Neural crest cell (in vitro differentiated cells): Measurements from ENCODE around the gene TRPM3. TPM values are rescaled to one million over a fixed set of nuclear protein-coding genes. Genes with fewer than 3 reads are reported as not detected.

Source experiments
- DNase-seq: peaks from one replicate; pipeline ENCODE4 v3.0.0; 2021; ENCODE audit warnings: low read depth, mixed read lengths, low spot score
- H3K27ac Mint-ChIP-seq: one replicate; pipeline ENCODE4 v1.8.0; 2021; ENCODE audit warnings: mild to moderate bottlenecking, mixed read lengths; ENCODE audit not compliant: unreplicated experiment
- H3K27me3 Mint-ChIP-seq: 2 replicates; pipeline ENCODE4 v1.8.0; 2021; ENCODE audit warnings: low read depth, mild to moderate bottlenecking, mixed read lengths
- H3K36me3 Mint-ChIP-seq: 2 replicates; pipeline ENCODE4 v1.8.0; 2021; ENCODE audit warnings: low read depth, mild to moderate bottlenecking, mixed read lengths
- H3K4me1 Mint-ChIP-seq: 2 replicates; pipeline ENCODE4 v1.8.0; 2021; ENCODE audit warnings: mixed read lengths
- H3K4me3 Mint-ChIP-seq: one replicate; pipeline ENCODE4 v1.8.0; 2021; ENCODE audit warnings: mild to moderate bottlenecking, mixed read lengths
- H3K9me3 Mint-ChIP-seq: 2 replicates; pipeline ENCODE4 v1.8.0; 2021; ENCODE audit warnings: mixed read lengths
- total RNA-seq: library from RNA; stranded (reverse); gene quantifications from 2 replicates; pipeline ENCODE4 v1.2.1, GENCODE V29; 2021
- TF ChIP-seq, protein P1 (sequence below): fragments of 200-600 bp; sonication (generic); conservative IDR thresholded peaks from 2 replicates; pipeline ENCODE4 v1.5.0; 2021; ENCODE audit warnings: antibody characterized with exemption, mild to moderate bottlenecking

The TRPM3 gene
- total RNA-seq, 1 donor from 2014 or later, result 1.4 TPM

DNA sequence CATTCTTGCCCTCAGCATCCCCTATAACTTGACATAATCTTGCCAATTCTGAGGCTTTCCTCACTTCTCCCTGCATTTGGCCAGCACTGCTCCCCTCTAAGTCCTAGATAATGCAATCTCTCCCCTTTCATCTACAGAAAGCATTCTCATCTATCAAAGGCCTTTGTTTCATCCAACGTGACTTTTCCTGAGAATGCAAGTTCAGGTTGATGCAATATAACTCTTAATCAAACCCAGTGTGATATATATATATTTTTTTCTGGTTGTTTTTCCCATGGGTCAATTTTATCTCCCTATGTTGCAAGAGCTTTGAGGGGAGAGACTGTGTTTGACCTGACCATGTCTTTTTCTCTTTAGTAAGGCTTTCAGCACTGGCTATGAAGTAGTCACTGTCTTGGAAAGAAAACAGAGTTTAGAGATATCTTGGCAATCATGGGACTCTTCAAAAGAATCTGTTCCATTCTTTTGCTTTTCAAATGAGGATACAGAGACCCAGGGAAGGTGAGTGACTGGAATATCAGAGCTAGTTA is 268.6 kb downstream of the TRPM3 start:
- TF ChIP-seq, protein P1, sequence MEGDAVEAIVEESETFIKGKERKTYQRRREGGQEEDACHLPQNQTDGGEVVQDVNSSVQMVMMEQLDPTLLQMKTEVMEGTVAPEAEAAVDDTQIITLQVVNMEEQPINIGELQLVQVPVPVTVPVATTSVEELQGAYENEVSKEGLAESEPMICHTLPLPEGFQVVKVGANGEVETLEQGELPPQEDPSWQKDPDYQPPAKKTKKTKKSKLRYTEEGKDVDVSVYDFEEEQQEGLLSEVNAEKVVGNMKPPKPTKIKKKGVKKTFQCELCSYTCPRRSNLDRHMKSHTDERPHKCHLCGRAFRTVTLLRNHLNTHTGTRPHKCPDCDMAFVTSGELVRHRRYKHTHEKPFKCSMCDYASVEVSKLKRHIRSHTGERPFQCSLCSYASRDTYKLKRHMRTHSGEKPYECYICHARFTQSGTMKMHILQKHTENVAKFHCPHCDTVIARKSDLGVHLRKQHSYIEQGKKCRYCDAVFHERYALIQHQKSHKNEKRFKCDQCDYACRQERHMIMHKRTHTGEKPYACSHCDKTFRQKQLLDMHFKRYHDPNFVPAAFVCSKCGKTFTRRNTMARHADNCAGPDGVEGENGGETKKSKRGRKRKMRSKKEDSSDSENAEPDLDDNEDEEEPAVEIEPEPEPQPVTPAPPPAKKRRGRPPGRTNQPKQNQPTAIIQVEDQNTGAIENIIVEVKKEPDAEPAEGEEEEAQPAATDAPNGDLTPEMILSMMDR, result no peak
- no peak overlapping the region for H3K27ac Mint-ChIP-seq
- H3K27me3 Mint-ChIP-seq, result no peaks in the 10 kb centered on the region
- no peaks in the 10 kb centered on the region for H3K4me1 Mint-ChIP-seq
- no peak overlapping the region for H3K4me3 Mint-ChIP-seq
- no peaks in the 10 kb centered on the region for H3K36me3 Mint-ChIP-seq
- no peak for DNase-seq
- H3K9me3 Mint-ChIP-seq, result peaks cover 1% of the 10 kb centered on the region

DNA sequence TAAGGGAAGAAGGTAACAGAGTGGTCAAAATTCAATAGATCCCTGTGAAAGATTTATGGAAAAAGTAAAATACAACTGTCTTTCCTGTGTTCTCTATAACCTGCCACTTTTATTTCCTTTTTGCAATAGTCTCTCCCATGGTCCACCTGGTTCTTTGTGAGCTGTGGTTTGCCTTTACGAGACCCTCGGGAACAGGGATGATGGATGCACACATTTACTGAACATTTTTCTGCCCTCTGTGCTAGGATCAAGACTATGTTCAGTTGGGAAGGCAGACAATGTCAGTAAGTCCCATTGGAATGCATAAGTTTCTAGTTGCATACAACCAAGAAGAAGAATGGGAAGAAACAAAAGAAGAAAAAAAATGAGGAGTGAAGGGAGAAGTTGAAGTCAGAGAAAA is 281.2 kb downstream of the TRPM3 start:
- H3K36me3 Mint-ChIP-seq, result no peaks in the 10 kb centered on the region
- H3K9me3 Mint-ChIP-seq, result no peaks in the 10 kb centered on the region
- H3K4me1 Mint-ChIP-seq, result peaks cover 4% of the 10 kb centered on the region
- no peak overlapping the region for H3K4me3 Mint-ChIP-seq
- no peak overlapping the region for H3K27ac Mint-ChIP-seq
- DNase-seq, result no peak
- TF ChIP-seq, protein P1, result no peak
- no peaks in the 10 kb centered on the region for H3K27me3 Mint-ChIP-seq

DNA sequence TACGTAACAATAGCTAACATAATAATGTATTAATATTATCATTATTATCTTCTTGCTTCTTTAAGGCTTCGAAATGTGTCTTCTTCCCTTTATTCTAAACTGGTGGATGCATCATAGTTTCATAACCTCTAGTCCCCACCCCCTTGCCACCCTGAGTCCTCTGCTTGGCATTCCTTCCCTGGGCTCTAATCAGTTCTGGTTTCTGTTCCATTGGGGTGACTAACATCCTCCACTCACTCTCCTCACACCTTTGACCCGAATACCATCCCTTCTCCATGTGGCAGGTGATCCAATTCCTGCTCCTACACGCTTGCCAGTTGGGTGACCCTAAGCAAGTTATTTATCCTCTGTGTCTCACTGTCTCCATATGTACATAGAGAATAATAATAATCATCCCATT is 286.1 kb downstream of the TRPM3 start:
- TF ChIP-seq, protein P1, result no peak
- no peaks in the 10 kb centered on the region for H3K36me3 Mint-ChIP-seq
- H3K9me3 Mint-ChIP-seq, result peaks cover 5% of the 10 kb centered on the region
- no peak for DNase-seq
- peaks cover 22% of the 10 kb centered on the region for H3K4me1 Mint-ChIP-seq
- no peak overlapping the region for H3K27ac Mint-ChIP-seq
- no peak overlapping the region for H3K4me3 Mint-ChIP-seq
- H3K27me3 Mint-ChIP-seq, result no peaks in the 10 kb centered on the region

DNA sequence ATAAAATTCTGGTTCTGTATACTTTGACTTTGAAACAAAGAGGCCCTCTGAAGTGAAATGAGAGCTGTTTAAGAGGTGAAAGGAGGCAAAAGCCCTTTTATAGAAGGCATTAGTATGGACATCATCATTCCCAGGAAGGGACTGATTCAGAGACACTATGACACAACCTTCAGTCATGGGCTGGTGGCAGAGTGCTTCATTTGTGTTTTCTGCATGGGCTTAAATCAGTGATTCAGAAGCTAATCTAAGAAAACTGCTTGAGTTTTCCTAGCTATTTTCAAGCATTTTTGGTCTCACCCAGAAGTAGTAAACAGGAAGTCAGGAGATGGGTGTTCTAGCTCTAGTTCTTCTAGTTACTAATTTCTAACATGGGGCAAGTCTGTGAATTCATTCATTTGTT is 288.9 kb downstream of the TRPM3 start:
- no peak overlapping the region for H3K4me3 Mint-ChIP-seq
- H3K36me3 Mint-ChIP-seq, result no peaks in the 10 kb centered on the region
- H3K4me1 Mint-ChIP-seq, result peaks cover 43% of the 10 kb centered on the region
- no peaks in the 10 kb centered on the region for H3K27me3 Mint-ChIP-seq
- no peak for DNase-seq
- H3K27ac Mint-ChIP-seq, result no peak overlapping the region
- TF ChIP-seq, protein P1, result no peak
- H3K9me3 Mint-ChIP-seq, result peaks cover 5% of the 10 kb centered on the region

DNA sequence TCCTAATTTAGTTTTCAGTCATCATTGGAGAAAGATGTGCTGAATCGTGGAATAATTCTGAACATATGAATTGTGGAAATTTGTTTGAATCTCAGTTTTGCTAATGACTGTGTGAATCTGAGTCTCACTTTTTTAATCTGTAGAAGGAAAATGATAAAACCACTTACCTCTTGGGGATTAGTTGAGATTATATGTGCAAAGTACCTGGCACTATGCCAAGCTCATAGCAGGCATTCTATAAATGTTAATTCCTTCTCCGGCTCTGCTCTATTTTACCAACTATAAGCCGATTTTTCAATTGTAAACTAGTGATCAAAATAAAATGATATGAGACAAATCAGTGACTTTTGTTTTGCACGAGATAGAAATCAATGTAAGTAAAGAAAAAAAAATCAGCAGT is 290.8 kb downstream of the TRPM3 start:
- Mint-ChIP-seq H3K36me3 (no peaks in the 10 kb centered on the region), H3K9me3 (peaks cover 5% of the 10 kb centered on the region), H3K4me3 (no peak overlapping the region), H3K4me1 (peaks cover 47% of the 10 kb centered on the region), H3K27ac (no peak overlapping the region), H3K27me3 (no peaks in the 10 kb centered on the region)
- TF ChIP-seq, protein P1, result no peak
- no peak for DNase-seq
